Endometrial microvascular endothelial cells (primary cell): ENCODE data around the gene CD302. TPM values are rescaled to one million over a fixed set of nuclear protein-coding genes. Genes with fewer than 3 reads are reported as not detected.
"Not testable (repeated sequence)": the region's sequence is repeated elsewhere in the genome, so short reads cannot be mapped to it uniquely, and the experiment has no call there.

Source experiments
- in situ Hi-C: cut with HindIII; loops from 2 replicates; pipeline ENCODE4 v1.10.0; 2017; ENCODE audit warnings: low sequenced_read_pairs, low pct_unique_long_range_greater_than_20kb; ENCODE audit errors: inconsistent ontology term
- total RNA-seq: library from RNA; depleted of rRNA; stranded (reverse); fragments of >200 nt; gene quantifications from one replicate; pipeline ENCODE4 v1.2.3, GENCODE V29; 2015; ENCODE audit errors: inconsistent ontology term

CD302 gene
- total RNA-seq, 1 donor from 2014 or later, result 5.1 TPM

DNA sequence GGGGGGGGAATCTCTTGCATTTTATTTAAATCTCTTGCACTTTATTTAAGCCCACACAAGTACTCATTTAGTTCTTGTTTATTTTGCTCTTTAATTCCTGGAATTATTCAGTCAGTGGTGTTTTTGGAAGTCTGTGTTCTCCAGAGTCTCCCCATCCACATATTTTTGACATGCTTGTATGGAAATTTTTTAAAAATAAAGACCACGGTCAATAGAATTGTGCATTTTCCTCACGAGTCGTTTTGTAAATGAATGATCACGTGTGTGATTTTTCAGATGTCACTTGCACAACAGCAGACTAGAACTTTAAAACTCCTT is 824 bp downstream of the CD302 start:
- in situ Hi-C loops, result no loop called here

DNA sequence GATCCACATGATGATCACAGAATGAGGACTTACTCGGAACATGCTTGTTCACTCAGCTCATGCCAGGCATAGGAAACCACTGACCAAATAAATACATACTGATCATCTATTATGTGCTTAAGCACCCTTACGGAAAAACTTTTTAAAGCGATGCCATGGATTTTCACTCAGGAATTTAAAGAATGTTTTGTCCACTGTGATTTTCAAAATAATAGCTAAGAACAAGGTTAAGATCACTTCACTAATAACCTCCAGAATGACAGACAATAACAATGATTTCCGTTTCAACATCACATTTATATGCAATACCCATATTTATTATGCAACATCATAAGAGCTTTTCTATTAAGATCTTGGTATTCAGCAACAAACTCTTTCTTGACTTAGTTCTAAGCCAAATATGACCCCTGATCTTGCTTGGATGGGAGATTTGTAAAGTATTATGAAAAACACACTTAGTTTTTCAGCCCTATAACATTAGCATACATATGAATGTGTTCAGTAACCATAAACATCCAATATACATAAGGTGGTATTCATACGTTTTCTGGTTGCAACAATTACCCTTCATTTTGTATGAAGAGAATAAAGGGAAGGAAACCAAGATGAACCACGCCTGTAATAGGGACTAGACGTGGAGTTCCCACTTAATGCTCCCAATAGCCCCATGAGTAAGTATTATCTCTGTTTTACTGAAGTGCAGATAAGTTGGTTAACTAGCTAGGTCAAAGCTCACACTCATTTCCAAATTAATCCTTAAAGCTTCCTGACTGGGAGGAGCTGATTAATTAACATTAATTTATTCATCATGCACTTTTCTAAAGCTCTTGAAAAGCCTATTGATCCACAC is 1.9 kb downstream of the CD302 start:
- in situ Hi-C loops, result no loop called here

DNA sequence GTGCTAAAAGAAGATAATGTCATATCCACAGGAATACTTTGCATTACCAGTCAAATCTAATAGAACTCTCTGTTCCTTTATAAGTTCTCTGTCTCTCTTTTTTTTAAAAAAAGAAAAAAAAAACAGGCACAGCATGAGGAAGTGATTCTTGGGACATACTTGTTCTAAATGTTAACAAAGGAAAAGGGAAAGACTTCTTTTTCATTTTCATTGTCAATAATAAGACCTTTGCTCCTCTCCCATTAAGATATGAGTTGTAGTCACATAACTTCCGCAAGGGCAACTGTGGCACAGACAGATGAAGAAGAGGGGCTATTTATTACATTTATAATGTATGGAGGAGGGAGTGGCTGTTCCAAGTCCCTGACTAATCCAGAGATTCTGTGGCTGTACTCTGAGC is 4.7 kb downstream of the CD302 start:
- in situ Hi-C loops, result no loop called here

DNA sequence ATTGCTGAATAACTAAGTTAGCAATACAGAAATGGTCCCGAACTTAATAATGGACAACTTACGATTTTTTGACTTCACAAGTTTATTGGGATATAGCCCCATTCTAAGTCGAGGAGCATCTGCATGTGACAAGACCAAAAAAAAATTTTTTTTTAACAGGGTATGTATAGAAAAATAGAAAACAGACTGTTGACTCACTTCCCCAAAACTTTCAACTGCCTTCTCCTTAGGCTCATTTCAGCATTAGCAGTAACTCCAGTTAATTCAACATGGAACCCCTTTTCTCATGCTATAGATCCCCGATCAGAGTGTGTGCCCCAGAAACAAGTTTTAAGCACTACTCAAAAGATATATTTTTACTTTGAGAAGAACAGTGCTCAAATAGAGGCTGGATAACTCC is 5.4 kb downstream of the CD302 start:
- in situ Hi-C loops, result no loop called here

DNA sequence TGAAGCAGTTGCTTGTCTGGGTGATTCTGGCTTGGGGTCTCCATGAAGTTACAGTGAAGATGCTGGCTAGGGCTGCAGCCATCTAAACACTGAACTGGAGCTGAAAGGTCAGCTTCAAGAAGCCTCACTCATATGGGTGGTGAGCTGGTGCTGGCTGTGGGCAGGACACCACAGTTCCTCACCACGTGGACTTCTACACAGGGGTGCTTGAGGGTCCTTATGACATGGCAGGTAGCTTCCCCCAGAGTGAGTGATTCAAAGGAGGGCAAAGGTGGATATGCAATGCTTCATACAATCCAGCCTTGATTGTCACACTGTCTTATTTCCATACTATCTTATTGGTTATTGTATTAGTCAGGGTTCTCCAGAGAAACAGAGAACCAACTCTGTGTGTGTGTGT is 6.0 kb downstream of the CD302 start:
- in situ Hi-C loops, result no loop called here

DNA sequence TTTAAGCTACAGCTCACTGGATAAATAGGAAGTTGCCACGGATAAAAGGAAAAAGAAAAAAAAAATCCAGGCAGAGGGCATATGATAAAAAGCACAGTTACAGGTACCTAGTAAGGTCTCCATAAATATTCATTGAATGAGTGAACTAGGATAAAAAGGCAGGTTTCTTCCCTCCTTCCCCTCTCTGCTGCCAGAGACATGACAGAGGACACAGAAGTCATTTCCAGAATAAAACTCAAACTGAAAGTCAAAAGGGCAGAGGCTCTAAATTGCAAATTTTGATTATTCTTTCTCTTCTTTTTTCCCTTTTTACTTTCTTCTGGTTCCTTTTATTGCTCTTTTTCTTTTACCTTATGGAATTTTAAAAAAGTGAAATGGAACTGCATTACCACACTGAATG is 7.7 kb downstream of the CD302 start:
- in situ Hi-C loops, result no loop called here

DNA sequence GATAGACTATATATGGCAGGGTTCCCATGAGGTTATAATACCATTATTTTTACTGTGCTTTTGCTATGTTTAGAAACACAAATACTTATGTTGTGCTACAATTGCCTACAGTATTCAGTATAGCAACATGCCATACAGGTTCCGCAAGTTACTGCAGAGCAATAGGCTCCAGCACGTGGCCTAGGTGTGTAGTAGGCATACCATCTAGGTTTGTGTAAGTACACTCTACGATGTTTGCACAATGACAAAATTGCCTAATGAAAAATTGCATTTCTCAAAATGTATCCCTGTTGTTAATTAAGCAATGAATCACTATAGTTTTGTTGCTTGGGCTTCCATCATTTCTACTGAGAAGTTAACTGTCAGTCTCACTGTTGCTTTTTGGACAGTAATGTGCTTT is 9.8 kb downstream of the CD302 start:
- in situ Hi-C loops, result no loop called here

DNA sequence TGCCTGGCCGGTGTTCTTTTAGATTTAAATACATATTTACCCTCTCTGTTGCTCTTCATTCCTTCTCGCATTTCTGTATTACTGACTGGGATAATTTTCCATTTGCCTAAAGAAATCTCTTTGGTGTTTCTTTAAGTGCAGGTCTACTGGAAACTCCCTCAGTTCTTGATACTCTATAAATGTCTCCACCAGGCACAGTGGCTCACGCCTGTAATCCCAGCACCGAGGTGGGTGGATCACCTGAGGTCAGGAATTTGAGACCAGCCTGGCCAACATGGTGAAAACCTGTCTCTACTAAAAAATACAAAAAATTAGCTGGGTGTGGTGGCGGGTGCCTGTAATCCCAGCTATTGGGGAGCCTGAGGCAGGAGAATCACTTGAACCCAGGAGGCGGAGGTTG is 10.4 kb downstream of the CD302 start:
- in situ Hi-C loops, result not testable (repeated sequence)

DNA sequence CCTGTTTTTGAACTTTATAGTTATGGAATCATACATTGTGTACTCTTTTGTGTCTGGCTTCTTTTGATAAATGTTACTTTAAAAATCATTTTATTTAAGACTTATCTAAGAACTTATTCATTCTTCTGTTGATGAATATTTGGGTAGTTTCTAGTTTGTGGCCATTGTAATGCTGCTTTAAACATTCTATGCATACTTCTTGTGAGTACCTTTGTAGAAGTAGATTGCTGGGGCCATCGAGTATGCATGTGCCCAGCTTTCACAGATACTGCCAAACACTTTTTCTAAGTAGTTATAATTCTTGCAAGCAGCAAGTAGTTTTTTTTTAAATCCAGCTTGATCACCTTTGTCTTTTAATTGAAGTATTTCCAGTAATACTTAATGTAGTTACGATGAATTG is 11.1 kb downstream of the CD302 start:
- in situ Hi-C loops, result no loop called here

DNA sequence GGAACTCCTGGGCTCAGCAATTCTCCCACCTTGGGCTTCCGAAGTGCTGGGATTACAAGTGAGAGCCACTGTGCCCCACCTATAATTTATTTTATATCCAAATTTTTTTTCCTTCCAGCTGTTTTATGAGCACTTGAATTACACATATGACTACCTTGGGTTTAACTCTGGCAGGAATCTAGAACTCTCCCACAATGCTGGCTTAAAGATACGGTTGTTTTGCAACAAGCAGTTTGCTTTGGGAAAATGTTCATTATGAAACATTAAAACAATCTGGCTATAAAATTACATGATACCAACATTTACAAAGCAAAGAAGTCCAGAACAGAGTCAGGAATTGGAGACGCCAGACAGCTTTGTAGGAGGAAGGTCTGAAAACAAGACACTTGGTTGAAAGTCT is 12.8 kb downstream of the CD302 start:
- in situ Hi-C loops, result no loop called here

DNA sequence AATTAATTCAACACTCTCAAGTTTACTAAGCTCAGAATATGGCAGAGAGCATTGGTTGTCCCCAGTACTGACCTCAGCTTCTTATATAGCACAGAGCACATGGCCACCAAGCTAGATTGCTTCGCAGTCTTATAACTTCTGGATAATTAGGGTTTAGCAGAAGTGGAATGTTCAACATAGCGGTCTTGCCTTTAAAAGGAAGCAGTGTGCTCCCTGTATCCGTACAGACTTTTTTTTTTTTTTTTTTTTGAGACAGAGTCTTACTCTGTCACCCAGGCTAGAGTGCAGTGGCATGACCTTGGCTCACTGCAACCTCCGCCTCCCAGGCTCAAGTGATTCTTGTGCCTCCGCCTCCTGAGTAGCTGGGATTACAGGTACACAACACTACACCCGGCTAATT is 13.3 kb downstream of the CD302 start:
- in situ Hi-C loops, result not testable (repeated sequence)

DNA sequence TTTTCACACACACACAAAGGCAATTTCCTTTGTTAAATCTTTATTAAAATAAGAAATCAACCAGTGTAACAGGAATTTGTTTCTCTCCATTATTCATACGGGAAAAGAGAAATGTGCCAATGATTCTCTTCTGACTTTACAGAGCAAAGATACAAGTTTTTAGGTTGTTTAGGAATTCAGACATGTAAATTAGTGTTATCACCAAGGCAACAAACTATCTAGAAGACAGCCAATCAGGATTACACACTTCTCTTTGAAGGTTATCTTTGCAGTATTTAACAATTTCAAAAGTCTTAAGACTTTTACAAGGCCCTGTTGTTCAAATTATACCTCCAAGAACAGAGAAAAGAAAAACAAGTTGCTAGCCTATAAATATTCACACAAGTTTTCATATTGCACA is 14.5 kb downstream of the CD302 start:
- in situ Hi-C loops, result no loop called here

DNA sequence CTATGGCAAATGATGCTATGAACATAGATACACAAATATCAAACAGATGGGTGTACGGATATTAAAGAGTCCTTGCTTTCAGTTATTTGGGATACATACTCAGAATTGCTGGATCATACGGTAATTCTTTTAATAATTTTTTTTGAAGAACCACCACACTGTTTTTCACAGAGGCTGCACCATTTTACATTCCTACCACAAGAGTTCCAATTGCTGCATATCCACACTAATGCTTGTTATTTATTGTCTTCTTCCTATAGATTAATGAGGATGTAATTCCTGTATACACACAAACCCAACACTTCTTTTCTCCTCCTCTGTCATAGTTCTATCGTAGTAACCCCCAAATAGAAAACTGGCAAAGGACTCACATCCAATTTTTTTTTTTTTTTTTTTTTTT is 21.7 kb downstream of the CD302 start:
- in situ Hi-C loops, result no loop called here

DNA sequence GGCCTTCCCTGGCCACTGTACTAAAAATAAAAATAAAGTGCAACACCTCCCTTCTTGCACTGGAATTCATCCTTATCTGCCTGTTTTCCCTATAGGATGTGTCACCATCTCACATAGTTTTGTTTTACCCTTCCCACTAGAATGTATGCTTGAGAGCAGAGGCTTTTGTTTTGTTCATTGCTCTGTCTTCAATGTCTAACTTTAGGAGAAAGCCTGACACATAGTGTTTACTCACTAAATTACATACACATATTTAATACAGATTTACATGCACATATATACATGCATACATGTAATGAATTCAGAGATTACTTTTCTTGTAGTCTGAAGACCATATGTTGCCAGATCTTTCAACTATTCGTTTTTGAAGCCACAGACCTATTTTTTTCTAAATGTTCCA is 23.0 kb downstream of the CD302 start:
- in situ Hi-C loops, result no loop called here

DNA sequence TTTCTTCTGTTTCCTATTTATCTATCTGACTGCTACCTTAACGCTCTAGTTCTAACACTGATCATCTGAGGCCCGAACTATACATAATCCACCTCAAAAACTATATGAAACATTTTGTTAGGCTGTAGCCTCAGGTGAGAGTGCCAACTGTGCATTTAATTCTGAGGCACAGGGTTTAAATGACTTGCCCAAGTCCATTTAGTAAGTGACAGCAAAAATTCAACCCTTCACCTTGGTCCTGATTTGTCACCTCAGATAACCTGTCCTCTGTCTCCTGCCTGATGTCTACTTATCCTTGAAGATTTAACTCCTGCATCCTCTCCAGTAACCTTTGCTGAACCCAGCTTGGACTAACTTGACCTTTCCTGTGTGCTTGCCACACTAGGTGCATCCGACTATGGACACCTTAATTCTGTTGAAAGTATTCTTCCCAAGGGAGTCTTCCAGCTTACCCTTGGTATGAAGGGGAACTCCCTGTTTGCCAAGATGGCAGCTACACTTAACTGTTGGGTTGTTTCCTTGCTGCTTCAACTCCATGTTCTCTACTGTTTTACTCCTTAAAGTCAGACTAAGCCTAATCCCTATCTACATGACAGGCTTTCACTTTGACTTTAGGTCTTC is 23.5 kb downstream of the CD302 start:
- in situ Hi-C loops, result no loop called here

DNA sequence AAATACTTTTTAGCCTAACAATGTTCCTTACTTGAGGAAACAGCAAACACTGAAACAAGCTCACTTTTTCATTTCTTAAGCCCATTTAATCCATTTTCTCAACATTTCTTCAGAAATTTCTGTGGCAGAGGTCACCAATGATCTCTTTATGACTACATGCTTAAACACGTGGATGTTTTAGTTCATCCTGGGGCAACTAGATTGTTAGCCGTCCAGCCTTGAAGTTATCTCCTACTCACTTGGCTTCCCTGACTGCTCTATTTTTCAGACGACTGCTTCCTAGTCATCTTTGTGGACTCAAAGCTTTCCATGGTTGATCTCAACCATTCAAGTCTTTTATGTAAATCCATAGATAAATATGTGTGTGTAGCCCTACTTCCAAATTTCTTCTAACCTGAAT is 24.1 kb downstream of the CD302 start:
- in situ Hi-C loops, result no loop called here

DNA sequence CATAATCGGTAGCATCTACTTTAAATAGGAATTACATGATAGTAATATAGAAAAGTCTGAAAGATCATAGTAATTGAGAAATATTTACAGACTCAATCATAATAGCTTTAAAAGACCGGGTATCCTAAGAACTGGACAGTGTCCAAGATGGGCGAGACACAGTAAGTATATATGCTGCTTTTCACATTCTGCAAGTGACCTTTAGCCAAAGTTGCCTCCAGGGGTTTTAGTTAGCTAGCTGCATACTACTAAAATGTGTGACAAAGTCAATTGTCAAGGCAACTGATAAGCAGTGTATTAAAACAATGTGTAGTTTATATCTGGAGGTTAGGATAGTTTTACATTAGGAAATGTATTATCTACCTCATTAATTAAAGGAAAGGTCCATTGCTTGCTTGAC is 24.6 kb downstream of the CD302 start:
- in situ Hi-C loops, result no loop called here

DNA sequence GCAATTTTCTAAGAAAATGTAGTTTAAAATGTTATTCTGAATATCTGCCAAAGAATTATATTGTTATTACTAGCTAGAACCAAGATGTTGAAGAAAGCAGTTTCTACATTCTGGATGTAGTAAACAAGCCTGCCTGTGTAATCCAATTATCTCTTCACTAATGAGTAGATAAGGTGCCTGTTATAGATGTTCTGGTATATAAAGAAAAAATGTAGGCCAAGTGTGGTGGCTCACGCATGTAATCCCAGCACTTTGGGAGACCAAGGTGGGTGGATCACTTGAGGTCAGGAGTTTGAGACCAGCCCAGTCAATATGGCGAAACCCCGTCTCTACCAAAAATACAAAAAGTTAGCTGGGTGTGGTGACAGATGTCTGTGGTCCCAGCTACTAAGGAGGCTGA is 28.9 kb downstream of the CD302 start:
- in situ Hi-C loops, result no loop called here

DNA sequence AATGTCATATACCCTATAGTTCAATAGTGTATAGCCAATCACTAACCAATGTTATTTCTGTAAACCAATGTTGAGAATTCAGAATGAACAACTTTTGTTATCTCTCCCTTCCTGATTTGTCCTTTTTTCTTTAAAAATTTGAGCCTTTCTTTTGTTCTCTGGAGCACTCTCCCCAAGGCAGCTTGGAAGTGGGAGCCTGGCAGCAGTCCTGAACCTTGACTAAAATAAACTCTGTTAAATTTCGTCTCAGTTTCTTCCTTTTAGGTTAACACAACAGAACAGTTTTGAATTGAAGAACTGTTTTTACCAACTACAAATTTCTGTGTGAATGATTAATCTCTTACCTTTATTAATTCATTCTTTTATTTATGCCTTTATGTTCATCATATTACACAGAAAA is 35.9 kb downstream of the CD302 start:
- in situ Hi-C loops, result no loop called here

DNA sequence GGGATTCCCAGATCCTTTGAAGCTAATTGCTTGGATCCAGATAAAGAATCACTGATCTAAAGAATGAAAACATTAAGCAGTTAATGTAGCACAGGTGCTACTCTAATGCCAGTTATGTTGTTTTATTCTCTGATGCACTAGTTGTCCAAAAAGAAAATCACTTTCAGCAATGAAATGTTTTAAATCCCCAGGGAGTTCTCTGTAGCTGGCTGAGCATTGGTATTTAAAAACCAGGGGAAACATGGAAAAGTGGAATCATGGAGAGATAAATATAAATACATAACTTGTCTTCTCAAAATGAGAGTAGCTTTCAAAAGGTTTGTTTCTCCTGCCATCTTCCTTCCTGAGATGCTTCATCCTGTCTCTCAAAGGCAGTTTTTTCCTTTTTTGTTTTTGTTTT is 37.7 kb downstream of the CD302 start:
- in situ Hi-C loops, result no loop called here

DNA sequence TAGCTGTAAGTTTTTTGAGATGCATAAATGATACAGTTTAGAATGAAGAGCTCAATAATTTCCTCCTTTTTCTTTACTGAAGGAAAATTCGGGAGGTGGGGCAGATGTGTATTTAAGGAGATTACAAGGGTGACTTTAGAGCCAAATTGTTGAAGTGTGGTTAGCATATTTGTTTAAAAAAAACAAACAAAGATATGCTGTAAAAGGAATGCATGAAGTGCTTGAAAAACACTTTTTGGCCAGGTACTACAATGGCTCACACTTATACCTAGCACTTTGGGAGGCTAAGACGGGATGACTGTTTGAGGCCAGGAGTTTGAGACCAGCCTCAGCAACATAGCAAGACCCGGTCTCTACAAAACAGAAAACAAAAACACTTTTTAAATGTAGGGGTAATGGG is 38.4 kb downstream of the CD302 start:
- in situ Hi-C loops, result no loop called here
